ENCODE results near the gene CNTNAP2. TPM values are rescaled to one million over a fixed set of nuclear protein-coding genes. Genes with fewer than 3 reads are reported as not detected.

The CNTNAP2 gene
- total RNA-seq, 4 donors from 2014 or later: 0.25 to 0.89 (median 0.30) TPM; not detected in 1

DNA sequence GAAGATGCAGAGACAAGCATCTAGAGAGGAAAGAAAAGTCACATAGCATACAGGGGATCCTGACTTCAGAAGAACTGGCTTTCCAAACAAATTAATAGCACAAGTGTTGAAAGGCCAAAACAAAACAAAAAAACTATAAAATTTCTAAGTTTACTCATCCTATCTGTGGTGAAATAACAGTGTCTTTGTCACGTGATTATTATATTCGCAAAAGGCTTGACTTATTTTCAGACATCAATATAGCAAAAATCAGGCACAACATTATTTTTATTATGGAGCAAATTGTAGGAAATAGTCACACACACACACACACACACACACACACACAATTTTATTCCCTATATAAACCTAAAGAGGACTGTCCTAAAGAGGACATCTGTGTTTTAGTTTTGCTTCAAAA is 272.3 kb downstream of the CNTNAP2 start:
- Histone ChIP-seq H3K4me3 (no peak overlapping the region), H3K27me3 (no peaks in the 10 kb centered on the region), H3K4me1 (no peaks in the 10 kb centered on the region), H3K36me3 (no peaks in the 10 kb centered on the region), H3K27ac (no peak overlapping the region), H3K9me3 (no peaks in the 10 kb centered on the region)
- 87% methylated on average over 2 of the region's 2 CpGs for WGBS
- DNase-seq (ENCODE audit: low spot score in 2 of 2): no peak
- TF ChIP-seq POLR2AphosphoS5 (IDR thresholded peaks at IDR 0.05) (no peak), CTCF (IDR thresholded peaks at IDR 0.05) (no peak), POLR2A (IDR thresholded peaks at IDR 0.05) (no peak), EP300 (IDR thresholded peaks at IDR 0.05) (no peak)

GRCh38 chr7:146393346-146393745 is 276.7 kb downstream of the CNTNAP2 start:
- 68% methylated on average over 2 of the region's 2 CpGs for WGBS
- no peak for TF ChIP-seq POLR2A (IDR thresholded peaks at IDR 0.05)
- no peak for TF ChIP-seq POLR2AphosphoS5 (IDR thresholded peaks at IDR 0.05)
- no peak for TF ChIP-seq CTCF (IDR thresholded peaks at IDR 0.05)
- TF ChIP-seq EP300 (IDR thresholded peaks at IDR 0.05): no peak
- H3K36me3 ChIP-seq: no peaks in the 10 kb centered on the region
- H3K27me3 ChIP-seq: no peaks in the 10 kb centered on the region
- H3K9me3 ChIP-seq: no peaks in the 10 kb centered on the region
- H3K4me1 ChIP-seq: no peaks in the 10 kb centered on the region
- H3K27ac ChIP-seq: no peak overlapping the region
- DNase-seq (ENCODE audit: low spot score in 2 of 2): no peak
- H3K4me3 ChIP-seq: no peak overlapping the region

GRCh38 chr7:146397141-146397540 is 280.5 kb downstream of the CNTNAP2 start:
- TF ChIP-seq EP300 (IDR thresholded peaks at IDR 0.05): no peak
- TF ChIP-seq POLR2A (IDR thresholded peaks at IDR 0.05): no peak
- TF ChIP-seq POLR2AphosphoS5 (IDR thresholded peaks at IDR 0.05): no peak
- TF ChIP-seq CTCF (IDR thresholded peaks at IDR 0.05): no peak
- Histone ChIP-seq H3K9me3 (no peaks in the 10 kb centered on the region), H3K4me1 (no peaks in the 10 kb centered on the region), H3K27me3 (no peaks in the 10 kb centered on the region), H3K36me3 (no peaks in the 10 kb centered on the region), H3K4me3 (no peak overlapping the region), H3K27ac (no peak overlapping the region)
- DNase-seq (ENCODE audit: low spot score in 2 of 2): no peak
- WGBS: 93% methylated on average over 1 of the region's 1 CpG

DNA sequence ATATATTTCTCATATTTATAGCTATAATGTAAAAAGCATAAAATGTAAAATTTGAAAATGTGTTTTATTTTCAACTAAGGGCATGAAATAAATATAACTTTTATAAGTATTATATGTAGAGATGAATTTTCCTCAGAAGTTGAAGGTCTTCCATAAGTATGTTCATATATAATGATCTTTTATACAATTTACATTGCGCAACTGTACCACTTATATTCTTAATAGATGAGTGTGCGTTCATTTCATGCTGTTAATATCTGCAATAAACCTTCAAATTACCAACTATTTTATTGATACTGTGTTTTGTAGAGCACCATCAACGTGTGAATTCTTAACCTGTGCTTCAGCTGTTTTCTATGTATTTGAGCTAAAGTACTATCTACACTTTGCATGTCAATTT is 285.3 kb downstream of the CNTNAP2 start:
- DNase-seq (ENCODE audit: low spot score in 2 of 2): no peak
- WGBS: 89% methylated on average over 3 of the region's 3 CpGs
- H3K27ac ChIP-seq: no peak overlapping the region
- H3K4me1 ChIP-seq: no peaks in the 10 kb centered on the region
- no peaks in the 10 kb centered on the region for H3K9me3 ChIP-seq
- no peak overlapping the region for H3K4me3 ChIP-seq
- TF ChIP-seq EP300 (IDR thresholded peaks at IDR 0.05) (no peak), POLR2AphosphoS5 (IDR thresholded peaks at IDR 0.05) (no peak), POLR2A (IDR thresholded peaks at IDR 0.05) (no peak), CTCF (IDR thresholded peaks at IDR 0.05) (no peak)
- no peaks in the 10 kb centered on the region for H3K36me3 ChIP-seq
- no peaks in the 10 kb centered on the region for H3K27me3 ChIP-seq

- no peak for DNase-seq (ENCODE audit: low spot score in 2 of 2)
- no peak overlapping the region for H3K4me3 ChIP-seq
- no peaks in the 10 kb centered on the region for H3K27me3 ChIP-seq
- no peaks in the 10 kb centered on the region for H3K9me3 ChIP-seq
- no peak overlapping the region for H3K27ac ChIP-seq
- H3K36me3 ChIP-seq: no peaks in the 10 kb centered on the region
- TF ChIP-seq EP300 (IDR thresholded peaks at IDR 0.05) (no peak), CTCF (IDR thresholded peaks at IDR 0.05) (no peak), POLR2AphosphoS5 (IDR thresholded peaks at IDR 0.05) (no peak), POLR2A (IDR thresholded peaks at IDR 0.05) (no peak)
- H3K4me1 ChIP-seq: no peaks in the 10 kb centered on the region
- WGBS: 40% methylated on average over 1 of the region's 1 CpG
These were observed 289.1 kb downstream of the CNTNAP2 start for GRCh38 chr7:146405737-146406136.

Measured in suprapubic skin (tissue), 4 donors.